ENCODE measurements around the gene HNRNPH3.
"Not testable (repeated sequence)": the region's sequence is repeated elsewhere in the genome, so short reads cannot be mapped to it uniquely, and the experiment has no call there.

Gene HNRNPH3, protein sequence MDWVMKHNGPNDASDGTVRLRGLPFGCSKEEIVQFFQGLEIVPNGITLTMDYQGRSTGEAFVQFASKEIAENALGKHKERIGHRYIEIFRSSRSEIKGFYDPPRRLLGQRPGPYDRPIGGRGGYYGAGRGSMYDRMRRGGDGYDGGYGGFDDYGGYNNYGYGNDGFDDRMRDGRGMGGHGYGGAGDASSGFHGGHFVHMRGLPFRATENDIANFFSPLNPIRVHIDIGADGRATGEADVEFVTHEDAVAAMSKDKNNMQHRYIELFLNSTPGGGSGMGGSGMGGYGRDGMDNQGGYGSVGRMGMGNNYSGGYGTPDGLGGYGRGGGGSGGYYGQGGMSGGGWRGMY

DNA sequence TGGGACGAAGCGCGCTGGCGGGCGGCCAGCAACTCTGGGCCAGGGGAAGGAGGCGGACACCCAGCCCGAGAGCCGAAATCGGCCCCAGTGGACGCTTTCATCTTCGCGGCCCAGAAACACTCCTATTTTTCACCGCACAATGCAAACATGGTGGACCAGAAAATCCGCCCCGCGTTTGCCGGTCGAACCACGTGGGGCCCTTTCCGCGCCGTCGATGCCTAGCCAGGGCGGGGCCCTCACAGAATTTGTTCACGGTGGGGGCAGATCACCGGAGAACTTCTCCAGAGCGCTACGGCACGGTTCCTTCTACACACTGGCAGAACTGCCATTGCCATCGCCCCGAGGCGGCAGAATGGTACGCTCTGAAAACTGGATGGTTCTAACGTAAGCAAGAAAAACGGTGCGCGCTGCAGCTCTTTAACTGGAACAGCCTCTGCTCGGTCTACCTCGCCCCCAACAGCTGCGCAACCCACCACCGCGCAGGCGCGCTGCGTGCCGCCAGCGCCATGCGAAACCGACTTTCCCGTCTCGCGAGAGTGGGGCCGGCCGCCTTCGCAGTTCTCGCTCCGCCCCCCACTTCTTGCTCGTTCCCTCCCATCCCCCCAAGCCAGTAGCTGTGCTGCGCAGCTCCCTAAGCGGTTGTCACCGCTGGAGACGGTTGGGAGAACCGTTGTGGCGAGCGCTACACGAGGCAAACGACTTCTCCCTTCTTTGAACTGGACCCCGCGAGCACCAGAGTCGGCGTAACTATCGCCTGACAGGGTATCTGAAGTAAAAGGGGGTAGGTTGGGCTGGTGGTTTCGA, at the start of gene HNRNPH3:
Gene HNRNPH3 (plus strand): TSS at position 610 of the 804 bp plus-strand sequence. CDS start 5,158 bp downstream, outside the sequence.
- DNase-seq = peak; percentile 90 to 94

DNA sequence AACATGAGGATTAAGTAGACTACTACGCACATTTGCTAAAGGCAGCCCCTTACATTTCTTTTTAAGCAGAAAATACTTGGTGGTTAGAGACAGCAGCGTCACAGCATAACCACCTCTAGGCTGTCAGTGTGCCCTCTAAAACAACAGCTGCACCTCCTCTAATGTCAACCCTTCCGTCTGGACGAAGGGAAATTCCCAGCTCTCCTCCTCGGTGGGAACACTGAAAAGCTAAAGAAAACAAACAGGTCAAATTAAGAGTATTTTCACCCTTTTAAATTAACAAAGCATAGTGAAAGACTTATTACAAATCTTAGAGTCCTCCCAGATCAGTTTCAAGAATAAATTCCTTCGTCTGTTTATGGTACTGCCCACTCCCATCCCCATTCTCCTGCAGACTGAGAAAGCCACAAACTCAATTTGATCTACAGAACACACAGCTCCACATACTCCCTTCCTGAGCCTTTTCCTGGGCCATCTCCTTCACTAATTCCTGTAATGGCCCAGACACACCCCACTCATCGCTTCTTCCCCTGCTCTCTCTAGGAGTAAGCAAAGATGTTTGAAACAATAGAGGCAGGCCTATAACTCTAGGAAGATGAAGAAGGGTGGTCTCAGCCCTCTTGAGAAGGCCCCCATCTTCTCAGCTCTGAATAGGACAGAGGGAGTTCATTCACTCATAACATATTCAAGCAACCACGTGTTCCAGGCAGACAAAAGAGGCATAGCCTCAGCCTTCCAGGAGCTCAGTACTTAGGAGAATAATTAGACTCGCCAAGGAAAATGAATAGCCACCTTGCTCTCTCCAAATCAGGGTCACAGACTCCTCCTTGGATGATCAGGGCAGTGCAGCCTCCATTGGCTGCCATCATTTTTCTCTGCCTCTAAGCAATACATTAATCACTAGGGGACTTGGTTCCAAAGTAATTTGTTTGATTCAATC, 47.5 kb upstream of the HNRNPH3 start:
- no peak for DNase-seq

DNA sequence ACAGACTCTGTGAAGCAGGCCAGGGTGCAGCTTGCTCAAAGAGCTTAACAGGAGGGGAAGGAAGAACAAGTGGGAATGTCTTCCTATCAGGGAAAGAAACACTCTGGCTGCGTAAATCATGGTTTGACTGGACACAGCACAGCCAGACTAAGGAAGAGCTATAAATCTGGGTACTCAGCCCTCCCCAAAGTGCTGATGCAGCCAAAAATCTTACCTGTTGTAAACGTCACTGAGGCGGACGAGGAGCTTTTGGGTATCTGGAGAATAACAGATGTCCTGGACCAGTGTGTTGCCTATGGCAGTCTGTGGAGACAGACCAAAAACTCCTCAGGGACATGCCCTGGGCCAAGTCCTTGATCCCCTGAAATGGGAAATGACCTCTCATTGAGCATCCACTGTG, 43.1 kb upstream of the HNRNPH3 start:
- no peak for DNase-seq

DNA sequence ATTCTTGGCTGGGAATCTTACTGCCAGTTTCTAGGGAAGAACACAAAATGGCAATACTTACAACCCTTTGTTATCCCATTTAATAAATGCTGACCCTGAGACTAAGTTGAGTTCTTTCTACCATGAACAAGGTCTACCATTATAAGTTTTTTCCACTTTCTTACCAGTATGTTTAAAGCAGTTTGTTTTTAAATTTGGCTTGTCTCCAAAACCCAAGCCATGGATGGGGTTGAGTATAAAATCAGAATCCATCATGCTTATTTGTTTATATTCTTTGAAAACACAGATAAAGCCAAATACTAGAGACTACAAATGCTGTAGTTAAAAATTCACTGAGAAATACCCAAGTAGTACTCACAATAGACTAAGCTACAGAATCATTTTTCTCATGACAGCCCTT, 41.1 kb upstream of the HNRNPH3 start:
- no peak for DNase-seq

DNA sequence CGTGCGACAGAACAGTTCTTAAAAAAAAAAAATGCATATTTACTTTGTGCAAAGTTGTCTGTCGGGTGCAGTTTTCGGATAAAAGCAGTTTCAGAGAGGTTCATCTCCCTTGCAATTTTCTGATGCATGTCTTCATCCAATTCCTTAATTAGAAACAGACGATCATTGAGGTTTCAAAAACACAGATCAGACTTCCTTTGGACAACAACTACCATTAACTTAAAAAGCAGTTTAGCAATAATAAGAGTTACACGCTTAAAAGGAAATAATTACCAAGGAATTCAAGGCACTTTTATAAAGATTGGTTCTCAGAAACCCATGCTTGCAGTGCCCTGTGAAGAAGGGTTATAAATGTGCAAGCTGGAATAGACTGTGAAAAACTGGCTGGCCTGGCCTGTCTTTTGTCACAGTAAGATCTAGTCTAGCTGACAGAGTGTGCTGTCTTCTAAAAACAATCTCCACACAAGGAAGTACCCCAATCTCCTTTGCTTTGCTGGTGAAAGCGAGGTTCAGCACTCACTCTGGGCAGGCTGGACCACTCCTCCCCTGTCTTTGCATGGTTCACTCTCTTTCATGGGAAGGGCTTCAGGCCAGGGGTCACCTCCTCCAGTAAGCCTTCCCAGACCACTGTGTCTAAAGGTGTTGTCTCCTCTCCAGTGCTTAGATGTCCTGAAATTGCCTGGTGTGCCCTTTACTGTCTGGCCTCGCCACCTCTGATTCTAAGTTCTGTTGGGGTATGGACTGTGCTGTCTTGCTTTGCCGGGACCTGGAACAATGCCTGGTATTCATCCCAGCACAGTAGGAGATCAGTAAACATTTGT, 34.8 kb upstream of the HNRNPH3 start:
- DNase-seq = no peak

DNA sequence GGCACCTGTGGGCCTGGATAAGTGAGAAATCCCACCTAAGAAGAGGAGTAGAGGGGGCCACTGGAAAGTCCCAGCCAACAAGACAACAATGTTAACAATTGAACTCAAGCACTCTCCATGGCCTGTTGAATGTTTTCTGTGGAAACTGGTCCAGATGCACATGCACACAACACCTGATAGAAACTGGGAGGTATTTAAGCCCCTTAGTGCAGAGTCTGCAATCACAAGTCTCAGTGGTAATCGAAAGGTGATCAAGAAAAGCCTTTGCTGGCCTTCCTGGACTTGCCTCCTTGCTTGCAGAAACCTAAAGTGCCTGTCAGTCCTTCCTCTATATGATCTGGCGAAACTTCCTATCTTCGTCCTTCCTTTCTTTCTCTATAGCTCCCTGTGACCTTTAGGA, 30.6 kb upstream of the HNRNPH3 start:
- DNase-seq = no peak

DNA sequence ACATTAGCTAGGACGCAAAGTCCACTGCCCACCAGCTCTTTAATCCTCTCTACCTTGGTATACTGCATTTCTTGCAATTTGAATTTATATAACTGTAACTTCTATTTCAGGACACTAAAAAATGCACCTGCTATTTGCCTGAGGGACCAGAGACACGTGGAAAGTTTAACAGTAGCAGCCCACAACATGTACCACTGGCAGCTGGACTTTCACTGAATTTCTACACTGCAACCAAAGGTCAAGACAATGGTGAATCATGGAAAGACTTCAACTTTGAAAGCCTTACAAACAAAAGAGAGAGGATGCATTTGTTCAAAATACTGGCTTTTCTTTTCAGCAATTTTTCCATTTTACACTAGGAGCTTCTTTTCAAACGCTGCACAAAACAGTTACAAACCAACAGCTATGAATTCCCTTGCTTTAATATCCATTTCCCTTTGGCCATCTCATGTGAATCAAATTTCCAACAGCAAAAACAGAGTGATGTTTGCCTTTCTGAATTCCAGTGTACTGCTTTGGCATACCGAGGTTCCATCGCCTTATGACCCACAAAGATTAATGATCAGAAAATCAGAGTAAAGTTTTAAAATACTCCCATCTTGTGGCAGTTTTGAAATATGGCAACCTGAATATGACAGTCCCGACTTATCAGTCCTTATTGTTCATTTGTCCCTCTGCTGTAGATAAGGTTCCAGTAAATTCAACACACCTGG, 29.9 kb upstream of the HNRNPH3 start:
- no peak for DNase-seq

DNA sequence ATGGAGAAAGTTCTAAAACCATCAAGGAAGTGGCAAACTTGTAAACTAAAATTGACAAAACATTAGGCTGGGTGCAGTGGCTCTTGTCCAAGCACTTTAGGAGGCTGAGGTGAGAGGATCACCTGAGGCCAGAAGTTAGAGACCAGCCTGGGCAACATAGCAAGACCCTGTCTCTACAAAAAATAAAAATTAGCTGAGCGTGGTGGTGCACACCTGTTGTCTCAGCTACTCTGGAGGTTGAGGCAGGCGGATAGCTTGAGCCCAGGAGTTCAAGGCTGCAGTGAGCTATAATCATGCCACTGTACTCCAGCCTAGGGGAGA, 29.4 kb upstream of the HNRNPH3 start:
- no peak for DNase-seq

DNA sequence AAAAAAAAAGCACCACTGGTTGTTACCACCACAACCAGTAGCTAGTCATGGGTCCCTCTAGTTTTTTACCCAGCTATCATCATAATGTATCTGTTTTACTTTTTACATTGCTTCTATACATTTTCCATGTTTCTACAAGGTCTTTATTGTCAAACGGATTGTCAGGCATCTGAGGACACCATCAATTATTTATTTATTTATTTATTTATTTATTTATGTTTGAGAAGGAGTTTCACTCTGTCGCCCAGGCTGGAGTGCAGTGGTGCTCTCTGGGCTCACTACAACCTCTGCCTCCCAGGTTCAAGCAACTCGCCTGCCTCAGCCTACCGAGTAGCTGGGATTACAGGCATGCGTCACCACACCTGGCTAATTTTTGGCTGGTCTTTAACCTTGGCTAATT, 29.0 kb upstream of the HNRNPH3 start:
- no peak for DNase-seq

DNA sequence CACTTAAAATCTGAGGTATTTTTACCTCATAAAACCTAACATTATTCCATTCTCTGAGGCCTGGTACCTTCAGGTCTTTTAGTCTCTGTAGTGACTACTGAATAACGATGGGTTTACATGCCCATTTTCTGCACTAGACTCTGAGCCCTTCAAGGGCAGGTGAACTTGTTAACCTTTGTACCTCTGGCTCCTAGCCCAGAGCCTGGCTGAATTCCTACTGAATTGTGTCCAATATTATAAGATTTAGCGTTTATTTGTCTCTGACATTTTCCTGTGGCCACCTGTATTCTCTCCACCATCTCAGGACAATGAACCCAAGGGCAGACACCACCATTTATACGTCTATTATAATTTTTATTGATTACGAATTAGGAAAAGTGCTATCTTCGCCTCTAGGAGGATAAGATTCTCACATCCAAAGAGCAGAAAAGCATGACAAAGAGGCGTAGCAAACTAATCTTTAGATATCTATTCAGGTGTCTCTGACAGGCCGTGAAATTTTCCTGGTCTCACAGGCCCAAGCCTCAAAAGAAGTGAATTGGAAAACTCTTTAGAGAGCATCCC, 27.9 kb upstream of the HNRNPH3 start:
- DNase-seq = no peak

DNA sequence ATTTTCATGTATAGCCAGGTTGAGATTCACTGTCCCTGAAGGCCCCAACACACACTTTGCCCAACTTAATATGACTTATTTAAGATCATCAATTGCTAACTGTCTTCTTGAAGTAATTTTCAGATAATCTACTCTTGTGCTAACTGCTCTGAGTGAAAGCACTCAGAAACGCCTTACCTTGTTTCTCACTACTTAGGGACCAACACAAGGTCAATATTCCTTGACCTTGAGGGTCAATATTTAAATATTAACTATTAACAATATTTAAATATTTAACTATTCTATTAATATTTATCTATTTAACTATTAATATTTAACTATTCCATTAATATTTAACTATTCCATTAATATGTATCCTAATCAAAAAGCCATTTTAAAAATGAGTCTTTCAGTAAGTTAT, 26.0 kb upstream of the HNRNPH3 start:
- no peak for DNase-seq

DNA sequence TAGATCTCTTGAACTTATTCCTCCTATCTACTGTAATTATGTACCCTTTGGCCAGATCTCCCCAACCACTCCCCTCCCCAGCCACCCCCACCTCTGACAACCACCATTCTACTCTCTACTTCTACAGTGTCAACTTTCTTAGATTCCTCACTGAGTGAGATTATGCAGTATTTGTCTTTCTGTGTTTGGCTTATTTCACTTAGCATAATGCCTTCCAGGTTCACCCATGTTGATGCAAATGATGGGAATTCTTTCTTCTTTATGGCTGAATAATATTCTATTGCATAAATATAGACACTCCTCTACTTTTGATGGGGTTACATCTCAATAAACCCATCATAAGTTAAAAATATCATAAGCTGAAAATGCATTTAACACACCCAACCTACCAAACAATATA, 21.3 kb upstream of the HNRNPH3 start:
- DNase-seq = no peak

DNA sequence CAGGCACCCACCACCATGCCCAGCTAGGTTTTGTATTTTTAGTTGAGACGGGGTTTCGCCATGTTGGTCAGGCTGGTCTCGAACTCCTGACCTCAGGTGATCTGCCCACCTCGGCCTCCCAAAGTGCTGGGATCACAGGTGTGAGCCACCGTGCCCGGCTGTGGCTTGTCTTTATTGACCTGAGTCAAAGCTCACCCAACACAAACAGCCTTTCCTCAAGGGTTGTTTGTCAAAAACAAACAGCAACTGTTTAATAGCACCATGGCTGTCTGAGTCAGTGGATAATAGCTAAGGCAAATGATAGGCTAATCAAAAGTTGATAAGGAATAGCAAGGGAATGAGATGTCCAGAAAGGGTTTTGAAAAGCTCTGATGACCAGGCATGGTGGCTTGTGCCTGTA, 16.9 kb upstream of the HNRNPH3 start:
- DNase-seq = not testable (repeated sequence)

DNA sequence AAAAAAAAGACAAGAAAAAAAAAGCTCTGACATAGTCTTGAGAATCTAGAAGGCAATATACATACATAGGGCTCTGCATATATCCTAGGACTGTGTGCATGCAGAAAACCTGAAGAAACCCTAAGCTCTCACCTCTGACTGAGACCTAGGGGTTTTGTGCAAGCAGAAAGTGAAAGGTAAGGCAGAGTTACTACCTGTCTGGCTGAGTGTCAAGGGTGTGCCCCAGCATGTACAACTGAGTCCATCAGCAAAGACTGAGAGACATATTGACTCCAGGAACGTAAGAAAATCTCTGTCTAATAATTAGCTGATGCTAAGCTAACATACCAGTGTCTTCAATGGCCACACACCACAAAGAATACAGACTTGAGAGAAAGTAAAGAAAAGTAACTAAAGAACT, 16.3 kb upstream of the HNRNPH3 start:
- DNase-seq = no peak

DNA sequence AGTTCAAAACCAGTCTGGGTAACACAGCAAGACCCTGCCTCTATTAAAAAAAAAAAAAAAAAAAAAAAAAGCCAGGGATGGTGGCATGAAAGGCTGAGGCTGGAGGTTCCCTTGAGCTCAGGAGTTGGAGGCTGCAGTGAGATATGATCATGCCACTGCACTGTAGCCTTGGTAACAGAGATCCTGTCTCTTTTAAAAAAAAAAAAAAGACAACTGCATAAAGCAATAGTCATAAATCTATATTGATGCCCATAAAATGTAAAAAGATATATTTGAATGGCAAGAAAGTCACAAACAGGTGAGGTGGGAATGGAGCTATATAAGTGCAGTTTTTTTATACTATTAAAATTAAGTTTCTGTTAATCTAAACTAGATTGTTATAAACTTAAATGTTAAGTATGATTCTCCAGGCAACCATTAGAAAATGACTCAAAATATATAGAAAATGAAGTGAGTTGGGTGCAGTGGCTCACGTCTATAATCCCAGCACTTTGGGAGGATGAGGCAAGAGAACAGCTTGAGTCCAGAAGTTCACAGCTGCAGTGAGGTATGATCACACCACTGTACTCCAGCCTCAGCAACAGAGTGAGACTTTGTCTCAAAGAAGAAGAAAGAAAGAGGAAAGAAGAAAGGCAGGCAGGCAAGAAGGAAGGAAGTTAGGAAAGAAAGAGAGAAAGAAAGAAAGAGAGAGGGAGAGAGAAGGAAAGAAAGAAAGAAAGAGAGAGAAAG, 13.4 kb upstream of the HNRNPH3 start:
- DNase-seq = no peak

DNA sequence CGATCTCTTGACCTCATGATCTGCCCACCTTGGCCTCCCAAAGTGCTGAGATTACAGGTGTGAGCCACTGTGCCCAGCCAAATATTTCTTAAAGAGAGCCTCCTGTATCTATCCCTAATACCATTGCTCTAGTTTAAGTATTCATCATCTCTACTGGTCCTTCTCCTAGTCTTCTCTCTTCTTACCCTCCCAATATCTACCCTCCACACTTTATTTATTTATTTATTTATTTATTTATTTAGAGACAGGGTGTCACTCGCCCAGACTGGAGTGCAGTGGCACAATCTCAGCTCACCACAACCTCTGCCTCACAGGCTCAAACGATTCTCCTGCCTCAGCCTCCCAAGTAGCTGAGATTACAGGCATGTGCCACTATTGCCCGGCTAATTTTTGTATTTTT, 7.5 kb upstream of the HNRNPH3 start:
- not testable (repeated sequence) for DNase-seq

DNA sequence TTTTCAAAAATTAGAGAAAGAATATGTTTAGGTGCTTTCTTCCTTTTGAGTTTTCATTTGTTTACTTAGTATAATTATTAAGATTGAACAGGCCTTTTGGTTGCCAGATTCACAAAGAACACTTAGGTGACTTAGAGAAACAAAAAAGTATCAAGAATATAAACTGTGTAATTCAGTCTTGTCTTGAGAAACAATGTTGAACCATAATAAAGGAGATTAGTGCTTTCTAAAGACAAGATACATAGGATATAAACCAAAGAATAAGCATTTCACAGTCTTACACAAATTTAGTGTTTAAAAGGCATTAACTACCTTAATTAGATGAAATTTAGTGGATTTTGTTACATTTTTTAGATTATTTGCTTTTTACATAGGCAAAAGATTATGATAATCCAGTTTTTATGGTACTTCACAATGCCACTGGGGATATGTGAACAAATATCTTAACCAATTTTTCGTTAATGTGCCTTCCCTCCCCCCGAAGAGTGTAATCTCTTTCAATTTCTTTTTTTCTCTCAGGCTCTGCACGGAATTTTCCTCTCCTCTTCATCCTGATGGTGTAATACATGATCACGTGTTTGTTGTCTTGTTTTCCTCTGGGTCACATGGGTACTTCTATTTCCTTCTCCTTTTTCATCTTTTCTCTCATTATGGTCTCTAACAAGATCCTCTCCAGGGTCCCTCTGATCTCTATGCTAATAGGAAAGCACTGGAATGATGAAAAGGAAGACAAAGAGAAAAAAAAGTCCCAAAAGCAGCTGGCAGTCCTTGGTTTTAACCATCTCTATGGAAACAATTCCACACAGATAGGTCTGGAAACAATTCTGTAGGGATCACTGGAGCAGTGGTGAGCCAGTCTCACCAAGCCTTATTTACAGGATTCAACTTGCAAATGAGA, 3.7 kb upstream of the HNRNPH3 start:
- no peak for DNase-seq

DNA sequence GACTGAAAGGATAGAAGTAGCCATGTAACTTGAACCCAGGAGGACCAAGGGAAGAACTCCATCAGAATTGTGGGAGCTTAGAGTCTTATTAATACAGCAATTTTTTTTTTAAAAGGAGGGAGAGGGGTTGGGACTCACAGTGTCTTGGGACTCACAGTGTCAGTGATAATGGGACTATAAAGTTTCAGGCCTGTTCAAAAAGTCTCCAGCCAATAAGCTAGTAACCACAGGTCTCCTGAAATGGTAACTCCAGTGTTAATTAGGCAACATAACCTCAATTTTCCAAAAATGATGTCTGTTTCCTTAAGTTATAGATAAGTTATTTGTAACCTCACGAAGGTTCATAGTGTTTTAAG, 2.4 kb upstream of the HNRNPH3 start:
- no peak for DNase-seq

DNA sequence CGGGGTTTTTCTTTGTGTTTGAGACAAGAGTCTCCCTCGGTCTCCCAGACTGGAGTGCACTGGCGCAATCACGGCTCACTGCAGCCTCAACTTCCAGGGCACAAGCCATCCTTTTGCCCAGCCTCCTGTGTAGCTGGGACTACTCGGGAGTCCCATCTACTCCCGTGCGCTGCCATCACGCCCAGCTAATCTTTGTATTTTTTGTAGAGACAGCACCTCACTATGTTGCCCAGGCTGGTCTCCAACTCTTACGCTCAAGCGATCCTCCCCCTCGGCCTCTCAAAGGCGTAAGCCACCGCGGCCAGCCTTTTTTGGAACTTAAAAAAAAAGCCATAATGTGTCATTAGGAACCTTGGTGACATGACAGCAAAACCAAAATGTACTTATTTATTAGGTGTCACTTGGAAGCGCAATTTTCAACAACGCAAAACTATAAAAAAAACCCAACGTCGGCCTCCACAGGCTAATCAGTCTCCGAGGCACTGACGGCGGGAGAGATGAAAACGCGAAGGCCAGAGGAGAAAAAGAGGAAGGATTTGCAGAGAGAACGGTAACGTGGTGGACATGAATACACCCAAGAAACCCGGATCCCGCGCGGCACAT, 911 bp upstream of the HNRNPH3 start:
- no peak for DNase-seq

Data from NCI-H1930 (cell line).